NB4 (cell line): Measurements from ENCODE around the gene ST3GAL5.

Source experiments
- CTCF ChIP-seq: IDR thresholded peaks from one replicate; pipeline ENCODE4 v1.5.1; 2012; ENCODE audit warnings: low read depth, low read length
- POLR2A ChIP-seq: IDR thresholded peaks from 2 replicates; pipeline ENCODE4 v1.6.1; 2011; ENCODE audit warnings: mild to moderate bottlenecking; ENCODE audit not compliant: insufficient read length; ENCODE audit errors: extremely low read depth

GRCh38 chr2:85905891-85906290 lies 17.1 kb upstream of the ST3GAL5 start:
- TF ChIP-seq CTCF (no peak), POLR2A (no peak)
